HG03039 (cell line): ENCODE results near the gene PTBP1.
"Not testable (repeated sequence)": the region's sequence is repeated elsewhere in the genome, so short reads cannot be mapped to it uniquely, and the experiment has no call there.

Experiments used
- ATAC-seq: cut with Tn5 transposase; IDR thresholded peaks from one replicate; pipeline ENCODE4 v1.9.1; 2021; ENCODE audit warnings: mild to moderate bottlenecking, moderate library complexity; ENCODE audit not compliant: unreplicated experiment

PTBP1 gene

DNA sequence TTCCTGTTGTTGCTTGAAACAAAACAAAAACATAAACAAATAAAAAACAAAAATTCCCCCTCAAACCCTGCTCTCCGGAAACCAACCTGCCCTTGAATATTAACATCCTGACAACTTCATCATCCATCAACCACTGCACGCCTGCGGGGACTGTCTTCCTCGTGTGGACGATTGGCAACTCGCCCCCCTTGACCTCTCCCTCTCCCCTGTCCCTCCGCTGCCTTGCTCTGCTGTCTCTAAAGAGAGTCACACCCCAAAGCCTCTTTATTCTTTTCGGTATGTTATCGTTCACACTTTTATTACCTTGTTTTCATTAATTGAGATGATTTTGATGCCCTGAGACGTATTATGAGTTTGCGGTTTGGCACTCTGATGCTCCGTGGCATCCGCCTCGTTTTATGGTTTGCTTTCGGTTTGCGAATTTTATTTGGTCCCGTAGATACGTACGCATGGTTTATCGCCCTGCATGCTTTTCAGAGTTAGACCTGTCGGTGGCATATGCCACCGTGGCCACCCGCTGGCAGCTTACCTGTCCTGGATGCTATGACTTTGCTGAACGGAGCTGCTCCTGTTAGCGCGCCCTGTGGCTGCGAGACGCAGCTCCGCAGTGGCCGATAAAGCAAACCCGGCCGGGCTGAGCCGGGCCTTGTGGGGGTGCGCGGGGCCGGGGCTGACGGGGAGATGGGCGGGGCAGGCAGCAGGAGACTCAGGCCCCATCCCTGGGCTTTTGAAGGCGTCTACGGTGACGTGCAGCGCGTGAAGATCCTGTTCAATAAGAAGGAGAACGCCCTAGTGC, 10.6 kb downstream of the PTBP1 start:
- no peak for ATAC-seq

DNA sequence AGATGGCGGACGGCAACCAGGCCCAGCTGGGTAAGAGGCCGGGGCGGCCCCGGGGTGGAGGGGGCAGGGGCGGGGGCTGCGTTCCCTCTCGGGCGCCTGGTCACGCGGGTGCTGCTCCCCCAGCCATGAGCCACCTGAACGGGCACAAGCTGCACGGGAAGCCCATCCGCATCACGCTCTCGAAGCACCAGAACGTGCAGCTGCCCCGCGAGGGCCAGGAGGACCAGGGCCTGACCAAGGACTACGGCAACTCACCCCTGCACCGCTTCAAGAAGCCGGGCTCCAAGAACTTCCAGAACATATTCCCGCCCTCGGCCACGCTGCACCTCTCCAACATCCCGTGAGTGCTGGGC, 11.1 kb downstream of the PTBP1 start:
- ATAC-seq, result no peak

DNA sequence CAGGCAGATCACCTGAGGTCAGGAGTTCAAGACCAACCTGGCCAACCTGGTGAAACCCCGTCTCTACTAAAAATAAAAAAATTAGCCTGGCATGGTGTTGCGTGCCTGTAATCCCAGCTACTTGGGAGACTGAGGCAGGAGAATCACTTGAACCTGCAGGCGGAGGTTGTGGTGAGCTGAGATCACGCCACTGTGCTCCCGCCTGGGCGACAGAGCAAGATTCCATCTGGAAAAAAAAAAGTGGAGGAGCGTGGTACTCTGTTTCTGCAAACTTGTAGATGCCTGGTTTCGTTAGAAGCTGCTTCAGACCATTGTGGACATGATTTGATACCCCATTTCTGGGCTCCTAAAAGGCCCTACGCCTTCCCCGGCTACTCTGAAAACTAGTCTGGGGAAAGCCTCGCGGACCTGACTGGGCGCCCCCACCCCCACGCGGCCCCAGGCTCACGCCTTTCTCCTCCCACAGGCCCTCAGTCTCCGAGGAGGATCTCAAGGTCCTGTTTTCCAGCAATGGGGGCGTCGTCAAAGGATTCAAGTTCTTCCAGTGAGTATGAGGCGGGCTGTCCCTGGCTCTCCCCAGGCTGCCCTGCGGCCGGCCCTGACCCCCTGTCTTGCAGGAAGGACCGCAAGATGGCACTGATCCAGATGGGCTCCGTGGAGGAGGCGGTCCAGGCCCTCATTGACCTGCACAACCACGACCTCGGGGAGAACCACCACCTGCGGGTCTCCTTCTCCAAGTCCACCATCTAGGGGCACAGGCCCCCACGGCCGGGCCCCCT, 13.0 kb downstream of the PTBP1 start:
- no peak for ATAC-seq

DNA sequence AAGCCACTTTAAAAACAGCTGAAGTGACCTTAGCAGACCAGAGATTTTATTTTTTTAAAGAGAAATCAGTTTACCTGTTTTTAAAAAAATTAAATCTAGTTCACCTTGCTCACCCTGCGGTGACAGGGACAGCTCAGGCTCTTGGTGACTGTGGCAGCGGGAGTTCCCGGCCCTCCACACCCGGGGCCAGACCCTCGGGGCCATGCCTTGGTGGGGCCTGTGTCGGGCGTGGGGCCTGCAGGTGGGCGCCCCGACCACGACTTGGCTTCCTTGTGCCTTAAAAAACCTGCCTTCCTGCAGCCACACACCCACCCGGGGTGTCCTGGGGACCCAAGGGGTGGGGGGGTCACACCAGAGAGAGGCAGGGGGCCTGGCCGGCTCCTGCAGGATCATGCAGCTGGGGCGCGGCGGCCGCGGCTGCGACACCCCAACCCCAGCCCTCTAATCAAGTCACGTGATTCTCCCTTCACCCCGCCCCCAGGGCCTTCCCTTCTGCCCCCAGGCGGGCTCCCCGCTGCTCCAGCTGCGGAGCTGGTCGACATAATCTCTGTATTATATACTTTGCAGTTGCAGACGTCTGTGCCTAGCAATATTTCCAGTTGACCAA, 13.7 kb downstream of the PTBP1 start:
- no peak for ATAC-seq

DNA sequence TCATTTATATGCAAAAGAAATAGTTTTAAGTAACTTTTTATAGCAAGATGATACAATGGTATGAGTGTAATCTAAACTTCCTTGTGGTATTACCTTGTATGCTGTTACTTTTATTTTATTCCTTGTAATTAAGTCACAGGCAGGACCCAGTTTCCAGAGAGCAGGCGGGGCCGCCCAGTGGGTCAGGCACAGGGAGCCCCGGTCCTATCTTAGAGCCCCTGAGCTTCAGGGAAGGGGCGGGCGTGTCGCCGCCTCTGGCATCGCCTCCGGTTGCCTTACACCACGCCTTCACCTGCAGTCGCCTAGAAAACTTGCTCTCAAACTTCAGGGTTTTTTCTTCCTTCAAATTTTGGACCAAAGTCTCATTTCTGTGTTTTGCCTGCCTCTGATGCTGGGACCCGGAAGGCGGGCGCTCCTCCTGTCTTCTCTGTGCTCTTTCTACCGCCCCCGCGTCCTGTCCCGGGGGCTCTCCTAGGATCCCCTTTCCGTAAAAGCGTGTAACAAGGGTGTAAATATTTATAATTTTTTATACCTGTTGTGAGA, 14.3 kb downstream of the PTBP1 start:
- no peak for ATAC-seq

DNA sequence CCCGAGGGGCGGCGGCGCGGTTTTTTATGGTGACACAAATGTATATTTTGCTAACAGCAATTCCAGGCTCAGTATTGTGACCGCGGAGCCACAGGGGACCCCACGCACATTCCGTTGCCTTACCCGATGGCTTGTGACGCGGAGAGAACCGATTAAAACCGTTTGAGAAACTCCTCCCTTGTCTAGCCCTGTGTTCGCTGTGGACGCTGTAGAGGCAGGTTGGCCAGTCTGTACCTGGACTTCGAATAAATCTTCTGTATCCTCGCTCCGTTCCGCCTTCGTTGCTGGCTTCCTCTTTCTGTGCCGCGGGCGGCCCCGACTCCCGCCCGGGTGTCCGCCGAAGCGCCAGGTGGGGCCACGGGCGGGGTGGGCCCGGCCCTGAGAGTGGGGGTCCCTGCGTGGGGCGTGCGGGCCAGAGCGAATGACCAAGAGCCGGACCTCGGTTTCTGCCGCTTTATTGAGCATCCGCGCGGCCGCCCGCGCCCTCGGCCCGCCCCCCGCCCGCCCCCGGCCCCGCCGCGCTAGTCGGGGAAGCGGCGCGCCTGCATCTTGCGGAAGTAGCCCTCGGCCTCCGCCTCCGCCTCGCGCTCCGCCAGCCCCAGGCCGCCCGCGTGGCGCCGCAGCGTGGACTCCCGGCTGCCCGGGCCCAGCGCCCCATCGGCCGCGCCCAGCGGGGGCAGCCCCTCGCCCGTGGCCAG, 14.9 kb downstream of the PTBP1 start:
- ATAC-seq, result no peak

DNA sequence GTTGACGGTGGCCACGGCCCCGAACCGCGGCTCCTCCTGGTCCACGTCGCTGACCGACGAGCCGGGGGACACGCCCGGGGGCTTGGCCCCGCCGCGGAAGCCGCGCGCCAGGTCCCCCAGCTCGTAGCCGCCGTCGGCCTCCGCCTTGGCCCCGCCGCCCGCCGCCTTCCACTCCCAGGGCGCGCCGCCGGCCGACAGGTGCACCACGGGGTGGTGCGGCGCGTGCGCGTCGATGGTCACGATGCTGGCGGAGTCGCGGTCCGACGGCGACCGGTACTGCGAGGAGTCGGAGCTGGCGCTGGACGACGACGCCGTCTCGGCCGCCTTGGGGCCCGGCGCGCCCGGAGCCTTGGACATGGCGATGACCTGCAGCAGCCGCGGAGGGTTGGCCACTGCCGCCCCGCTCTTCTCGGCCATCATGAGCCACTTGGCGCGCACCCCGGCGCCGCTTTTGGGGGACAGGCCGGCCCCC, 15.5 kb downstream of the PTBP1 start:
- ATAC-seq, result no peak

DNA sequence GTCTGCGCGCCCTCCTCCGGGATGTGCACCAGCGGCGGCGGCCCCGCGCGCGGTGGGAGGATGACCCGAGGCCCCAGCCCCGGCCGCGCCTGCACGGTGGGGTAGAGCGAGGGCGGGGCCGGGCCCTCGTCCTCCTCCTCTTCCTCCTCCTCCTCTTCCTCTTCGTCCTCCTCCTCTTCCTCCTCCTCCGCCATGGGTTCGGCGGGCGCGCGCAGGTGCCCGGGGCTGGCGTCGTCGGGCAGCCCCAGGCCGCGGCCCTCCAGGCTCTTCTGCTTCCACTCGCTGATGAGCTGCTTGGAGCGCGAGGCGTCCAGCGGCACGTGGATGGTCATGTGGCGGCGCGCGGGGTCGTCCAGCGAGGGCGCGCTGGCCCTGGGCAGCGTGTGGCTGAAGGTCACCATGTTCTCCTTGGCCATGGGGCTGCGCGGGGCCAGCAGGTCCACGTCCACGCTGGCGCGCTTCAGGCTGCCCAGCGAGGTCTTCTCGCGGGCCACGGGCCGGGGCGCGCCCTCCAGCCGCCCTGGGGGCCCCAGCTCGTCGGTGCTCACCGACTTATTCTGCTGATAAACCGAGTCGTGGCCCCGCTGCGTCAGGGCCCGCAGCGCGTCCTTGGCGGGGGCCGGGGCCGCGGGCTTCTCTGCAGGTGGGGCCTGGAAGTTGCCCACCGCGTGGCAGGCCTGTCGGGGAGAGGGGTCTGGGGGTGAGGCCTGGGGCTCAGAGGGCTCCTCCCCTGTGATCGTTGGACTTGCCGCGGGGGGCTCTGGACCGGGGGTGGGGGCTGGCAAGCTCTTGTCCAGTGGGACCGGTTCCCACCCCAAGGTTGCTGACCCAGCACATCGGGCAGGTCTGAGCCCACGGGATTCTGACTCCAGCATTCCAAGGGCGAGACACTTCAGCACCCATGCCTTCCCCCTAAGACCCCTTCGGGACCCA, 16.2 kb downstream of the PTBP1 start:
- ATAC-seq, result no peak

DNA sequence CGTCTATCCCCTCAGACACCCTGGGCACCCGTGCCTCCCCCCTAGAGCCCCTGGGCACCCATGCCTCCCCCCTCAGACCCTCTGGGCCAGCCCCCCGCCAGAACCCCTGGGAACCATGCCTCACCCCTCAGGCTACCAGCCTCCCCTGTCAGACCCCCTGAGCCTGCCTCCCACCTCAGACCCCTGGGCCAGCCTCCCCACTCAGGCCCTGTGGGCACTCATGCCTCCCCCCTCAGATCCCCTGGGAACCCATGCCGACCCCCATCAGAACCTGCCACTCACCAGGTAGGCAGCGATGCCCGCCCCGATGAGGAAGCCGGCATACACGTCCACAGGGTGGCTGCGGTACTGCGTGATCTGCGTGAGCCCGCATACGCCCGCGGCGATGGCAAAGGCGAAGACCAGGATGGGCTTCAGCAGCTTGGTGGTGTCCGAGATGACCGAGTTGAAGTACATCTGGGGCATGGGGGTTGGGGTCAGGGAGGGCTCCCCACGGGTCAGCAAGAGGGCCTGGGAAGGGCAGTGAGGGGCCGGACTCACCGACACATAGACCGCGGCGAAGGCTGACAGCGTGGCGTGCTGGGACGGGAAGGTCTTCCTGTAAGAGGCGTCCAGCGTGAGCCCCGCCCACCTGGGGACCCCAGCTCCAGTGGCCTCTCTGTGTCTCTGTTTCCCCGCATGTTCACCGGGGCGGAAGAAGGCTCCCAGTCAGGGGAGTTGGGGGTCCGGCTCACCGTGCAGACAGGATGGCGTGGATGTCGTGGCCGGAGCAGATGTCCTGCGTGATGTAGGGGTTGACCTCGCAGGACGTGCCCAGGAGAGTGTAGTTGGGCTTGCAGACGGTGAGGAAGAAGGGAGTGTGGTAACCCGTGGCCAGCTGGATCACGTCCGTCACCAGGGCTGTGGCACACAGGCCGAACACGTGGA, 17.2 kb downstream of the PTBP1 start:
- ATAC-seq, result no peak

DNA sequence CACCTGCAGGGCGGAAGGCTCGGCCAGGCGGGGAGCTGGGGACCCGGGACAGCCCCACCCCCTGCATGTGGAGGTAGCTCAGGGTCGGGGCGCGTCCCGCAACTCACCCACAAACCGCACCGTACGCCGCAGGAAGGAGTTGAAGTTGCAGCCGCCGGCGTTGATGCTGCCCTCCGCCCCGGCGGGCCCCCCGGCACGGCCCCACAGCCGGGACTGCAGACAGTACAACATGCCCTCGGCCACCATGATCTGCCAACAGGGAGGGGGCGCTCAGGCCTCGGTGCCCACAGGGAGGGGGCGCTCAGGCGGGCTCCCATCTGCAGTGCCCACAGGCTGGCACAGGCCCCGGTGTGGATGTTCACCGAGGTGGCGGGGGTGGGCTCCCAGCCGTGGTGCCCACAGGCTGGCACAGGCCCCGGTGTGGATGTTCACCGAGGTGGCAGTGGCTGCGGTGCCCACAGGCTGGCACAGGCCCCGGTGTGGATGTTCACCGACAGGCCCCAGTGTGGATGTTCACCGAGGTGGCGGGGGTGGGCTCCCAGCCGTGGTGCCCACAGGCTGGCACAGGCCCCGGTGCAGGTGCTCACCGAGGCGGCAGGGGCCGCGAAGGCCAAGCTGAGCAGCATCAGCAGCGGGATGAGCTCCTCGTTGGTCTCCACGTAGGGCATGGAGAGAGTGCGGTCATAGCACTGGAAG, 18.0 kb downstream of the PTBP1 start:
- no peak for ATAC-seq

DNA sequence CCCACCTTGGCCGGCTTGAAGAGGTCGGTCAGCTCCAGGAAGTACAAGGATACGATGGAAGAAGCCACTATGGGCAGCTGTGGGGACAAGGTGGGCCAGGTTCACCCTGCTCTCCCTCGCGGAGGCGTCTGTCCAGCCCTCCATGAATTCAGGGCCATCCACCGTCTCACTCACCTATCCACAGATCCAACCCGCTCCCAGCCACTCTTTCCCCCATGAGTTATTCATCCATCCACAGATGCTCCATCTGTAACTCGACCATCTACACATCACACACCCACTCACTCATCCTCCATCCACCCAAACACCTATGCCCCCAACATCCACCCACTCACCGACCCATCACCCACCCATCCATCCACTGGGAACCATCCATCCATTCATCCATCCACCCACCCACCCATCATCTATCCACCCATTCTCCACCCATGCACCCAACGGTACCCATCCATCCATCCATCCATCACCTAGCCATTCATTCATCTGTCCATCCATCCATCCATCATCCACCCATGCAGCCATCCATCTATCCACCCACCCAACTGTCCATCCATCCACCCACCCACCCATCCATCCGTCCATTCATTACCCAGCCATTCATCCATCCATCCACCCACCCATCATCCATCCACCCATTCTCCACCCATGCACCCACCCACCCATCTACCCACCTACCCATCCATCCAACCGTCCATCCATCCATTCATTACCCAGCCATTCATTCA, 18.7 kb downstream of the PTBP1 start:
- ATAC-seq, result no peak

DNA sequence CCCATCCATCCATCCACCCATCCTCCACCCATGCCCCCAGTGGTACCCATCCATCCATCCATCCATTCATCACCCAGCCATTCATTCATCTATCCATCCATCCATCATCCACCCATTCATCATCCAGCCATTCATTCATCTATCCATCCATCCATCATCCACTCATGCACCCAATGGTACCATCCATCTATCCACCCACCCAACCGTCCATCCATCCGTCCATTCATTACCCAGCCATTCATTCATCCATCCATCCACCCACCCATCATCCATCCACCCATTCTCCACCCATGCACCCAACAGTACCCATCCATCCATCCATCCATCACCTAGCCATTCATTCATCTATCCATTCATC, 19.2 kb downstream of the PTBP1 start:
- no peak for ATAC-seq

DNA sequence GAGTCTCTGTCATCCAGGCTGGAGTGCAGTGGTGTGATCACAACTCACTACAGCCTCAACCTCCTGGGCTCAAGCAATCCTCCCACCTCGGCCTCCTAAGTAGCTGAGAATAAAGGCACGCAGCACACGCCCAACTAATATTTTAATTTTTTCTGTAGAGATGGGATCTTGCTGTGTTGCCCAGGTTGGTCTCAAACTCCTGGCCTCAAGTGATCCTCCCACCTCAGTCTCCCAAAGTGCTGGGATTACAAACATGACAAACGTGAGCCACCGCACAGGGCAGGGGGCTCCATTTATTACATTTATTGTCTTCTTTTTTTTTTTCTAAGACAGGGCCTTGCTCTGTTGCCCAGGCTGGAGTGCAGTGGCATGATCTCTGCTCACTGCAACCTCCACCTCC, 23.0 kb downstream of the PTBP1 start:
- ATAC-seq, result not testable (repeated sequence)

DNA sequence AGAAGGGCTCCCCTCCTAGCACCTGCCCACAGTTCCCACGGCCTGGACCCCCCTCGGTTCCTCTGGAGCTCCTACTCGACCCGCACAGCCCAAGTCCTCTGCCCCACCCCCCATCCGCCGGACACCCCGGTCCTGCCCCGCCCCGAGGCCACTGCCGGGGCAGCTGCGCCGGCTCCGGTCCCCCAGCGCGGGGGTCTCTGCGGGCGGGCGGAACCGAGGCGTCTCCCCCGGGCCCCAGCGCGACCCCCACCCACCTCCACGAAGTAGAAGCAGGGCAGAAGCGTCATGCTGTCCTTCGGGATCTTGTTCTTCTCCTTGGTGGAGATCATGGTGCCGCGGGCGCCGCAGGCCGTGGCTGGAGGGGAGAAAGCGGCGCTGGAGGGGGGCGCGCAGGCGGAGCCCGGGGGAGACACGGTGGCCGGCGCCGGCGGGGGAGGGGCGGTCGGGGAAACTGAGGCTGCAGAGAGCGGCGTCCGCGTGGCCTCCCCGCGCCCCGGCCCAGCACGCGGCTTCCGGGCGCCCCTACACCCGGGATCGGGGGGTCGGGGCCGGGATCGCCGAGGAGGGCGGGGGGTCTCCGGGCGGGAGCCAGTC, 24.1 kb downstream of the PTBP1 start:
- no peak for ATAC-seq

DNA sequence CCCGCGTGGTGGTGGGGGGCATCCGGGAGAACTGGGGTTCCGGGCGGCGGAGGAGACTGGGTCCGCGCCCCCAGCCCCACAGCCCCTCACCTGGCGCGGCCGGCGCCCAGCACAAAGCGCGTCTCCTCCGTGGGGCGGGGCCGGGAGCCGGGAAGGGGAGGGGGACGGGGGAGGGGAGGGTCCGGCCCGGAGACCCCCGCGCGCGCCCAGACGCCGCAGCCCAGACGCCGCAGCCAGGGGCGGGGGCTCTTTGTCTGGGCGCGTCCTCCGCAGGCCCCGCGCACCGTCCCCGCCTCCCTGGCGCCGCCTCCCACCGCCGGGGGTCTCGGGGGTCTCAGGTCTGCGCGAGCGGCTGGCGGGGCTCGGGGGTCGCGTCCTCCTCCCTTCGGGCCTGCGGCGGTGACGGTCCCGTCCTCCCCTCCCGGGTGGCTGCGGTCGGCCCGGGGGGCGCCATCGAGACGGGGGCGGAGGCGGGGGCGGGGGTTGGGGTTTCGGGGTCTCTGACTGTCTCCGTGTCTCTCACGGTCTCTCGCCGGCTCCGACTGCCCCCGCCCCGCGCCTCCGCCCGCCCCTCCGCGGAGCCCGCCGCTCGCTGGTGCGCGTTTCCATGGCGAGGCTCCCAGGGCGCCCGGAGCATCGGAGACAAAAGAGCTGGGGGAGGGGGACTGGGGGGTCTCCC, 24.7 kb downstream of the PTBP1 start, which contains the start of gene PLPPR3:
Gene PLPPR3 (minus strand): TSS at position 131 of the 679 bp plus-strand sequence. CDS start 396 bp downstream, outside the sequence.
- no peak for ATAC-seq

DNA sequence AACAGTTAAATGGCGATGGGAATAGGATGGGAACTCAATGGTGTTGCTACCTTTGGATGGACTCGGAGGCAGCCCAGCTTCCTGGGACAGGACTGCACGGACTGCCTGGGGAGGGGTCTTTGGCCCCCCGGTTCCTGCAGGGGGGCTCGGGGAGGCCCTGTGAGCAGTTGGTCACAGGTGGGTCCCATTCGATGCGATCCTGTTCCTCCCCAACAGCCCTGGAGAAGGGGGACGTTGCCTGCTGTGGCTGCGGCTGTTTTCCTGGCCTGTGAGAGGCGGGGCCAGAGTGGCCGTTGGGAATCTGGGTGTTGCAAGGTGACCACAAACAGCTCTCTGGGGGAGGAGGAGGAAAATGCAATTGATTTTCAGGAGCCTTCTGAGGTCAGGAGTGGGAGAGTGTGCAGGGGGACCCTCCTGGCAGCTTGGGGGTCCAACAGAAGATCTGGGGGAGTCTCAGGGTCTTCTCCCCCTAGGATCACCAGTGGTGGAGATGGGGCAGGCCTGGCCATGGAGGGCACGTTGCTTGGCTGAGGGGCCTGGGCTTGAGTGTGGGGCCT, 26.4 kb downstream of the PTBP1 start:
- no peak for ATAC-seq
